NCI-H82 (cell line): ENCODE data around the gene PAGE5.

Source experiments
- DNase-seq: peaks from one replicate; lab custom pipeline; 2025; lab: John Stamatoyannopoulos, UW

Gene PAGE5

GRCh38 chrX:55220119-55220794 is at the start of gene PAGE5:
TSS of gene PAGE5 (plus strand) at chrX:55220346. CDS start at chrX:55221383, 1,037 bp downstream.
- no peak for DNase-seq

- DNase-seq = no peak
Observed at GRCh38 chrX:55187281-55187680, 32.9 kb upstream of the PAGE5 start.

GRCh38 chrX:55196688-55197087 is 23.5 kb upstream of the PAGE5 start:
- DNase-seq = no peak

- DNase-seq = no peak
Observed at GRCh38 chrX:55201930-55202579, 18.1 kb upstream of the PAGE5 start.

GRCh38 chrX:55206162-55206941 is 13.8 kb upstream of the PAGE5 start:
- no peak for DNase-seq

GRCh38 chrX:55210931-55211677 is 9.0 kb upstream of the PAGE5 start:
- DNase-seq = no peak

- no peak for DNase-seq
Observed at GRCh38 chrX:55213381-55213780, 6.8 kb upstream of the PAGE5 start.

- no peak for DNase-seq
Observed at GRCh38 chrX:55240788-55241340, 20.7 kb downstream of the PAGE5 start.

- DNase-seq = no peak
Observed at GRCh38 chrX:55253528-55253927, 33.4 kb downstream of the PAGE5 start.

GRCh38 chrX:55260806-55261205 is 40.7 kb downstream of the PAGE5 start:
- no peak for DNase-seq

GRCh38 chrX:55264816-55265215 is 44.7 kb downstream of the PAGE5 start, which contains the start of gene PAGE3:
TSS of gene PAGE3 (minus strand) at chrX:55264916. CDS start at chrX:55263903, 1,013 bp downstream.
- DNase-seq = no peak
